HG03280 (cell line): ENCODE measurements around the gene WNT7B.

Experiments
- ATAC-seq: cut with Tn5 transposase; IDR thresholded peaks from one replicate; pipeline ENCODE4 v1.9.1; 2021; ENCODE audit warnings: mild to moderate bottlenecking, moderate library complexity; ENCODE audit not compliant: unreplicated experiment

Gene WNT7B

DNA sequence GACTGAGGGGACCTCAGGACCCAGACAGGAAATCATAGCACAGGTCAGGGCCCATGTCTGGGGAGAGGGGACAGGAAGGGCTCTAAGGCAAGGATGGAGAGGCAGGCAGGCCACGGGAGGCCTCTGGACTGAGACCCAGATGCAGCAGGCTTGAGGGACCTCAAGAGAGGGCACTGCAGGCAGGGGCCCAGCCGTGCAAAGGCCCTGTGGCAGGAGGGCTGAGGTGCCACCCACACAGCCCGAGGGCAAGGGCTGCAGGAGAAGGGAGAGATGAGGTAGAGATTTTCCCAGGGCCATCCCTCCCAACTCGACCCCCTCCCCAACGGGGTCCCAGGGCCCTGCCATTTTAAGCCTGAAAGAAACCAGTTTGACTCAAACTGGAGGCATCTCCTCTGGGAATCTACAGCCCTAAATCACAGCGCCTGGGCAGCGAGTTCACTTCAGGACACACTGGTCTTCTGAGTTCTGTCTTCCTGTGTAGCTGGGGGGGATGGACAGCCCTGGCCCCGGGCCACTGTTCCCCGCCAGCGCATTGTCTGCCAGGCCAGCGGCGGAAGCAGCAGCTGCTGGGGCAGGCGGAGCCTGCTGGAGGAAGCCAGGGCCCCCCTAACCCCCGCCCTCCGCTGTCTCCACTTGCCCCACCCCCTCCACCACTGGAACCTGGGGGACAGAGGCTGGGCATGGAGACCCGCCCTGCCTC lies 20.3 kb upstream of the WNT7B start:
- no peak for ATAC-seq

DNA sequence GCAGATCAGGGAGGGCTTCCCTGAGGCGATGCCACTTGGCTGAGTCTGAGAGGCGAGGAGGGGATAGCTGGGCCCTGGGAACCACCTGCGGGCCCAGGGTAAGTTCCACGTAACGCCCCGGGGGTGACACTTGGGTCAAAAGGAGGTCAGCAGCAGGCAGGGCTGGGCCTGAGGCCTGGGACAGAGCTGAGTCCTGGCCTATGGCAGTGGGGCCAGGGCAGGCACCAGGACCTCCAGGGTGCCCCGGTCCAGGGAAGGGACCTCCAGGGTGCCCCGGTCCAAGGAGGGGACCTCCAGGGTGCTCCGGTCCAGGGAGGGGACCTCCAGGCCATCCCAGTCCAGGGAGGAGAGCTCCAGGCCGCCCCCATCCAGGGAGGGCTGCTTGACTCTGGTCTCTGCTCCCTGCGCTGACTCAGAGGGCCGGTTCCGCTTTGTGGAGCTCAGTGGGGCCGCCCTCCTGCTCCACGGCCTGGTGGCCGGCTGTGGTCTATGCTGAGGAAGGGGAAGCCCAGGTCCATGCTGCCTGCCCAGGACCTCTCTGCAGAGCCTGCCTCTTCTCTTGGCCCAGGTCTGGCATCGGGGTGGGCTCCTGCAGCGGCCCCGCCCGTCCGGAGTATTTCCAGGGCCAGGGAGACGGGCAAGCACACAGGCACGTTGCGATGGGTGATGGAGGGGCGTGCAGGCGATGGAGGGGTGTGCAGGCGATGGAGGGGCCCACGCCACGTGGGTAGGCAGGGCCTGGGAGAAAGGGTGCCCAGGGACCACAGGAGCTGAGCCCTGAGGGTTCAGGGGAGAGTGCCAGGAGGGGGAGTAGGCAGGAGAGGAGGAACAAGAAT lies 19.5 kb upstream of the WNT7B start:
- ATAC-seq = no peak

DNA sequence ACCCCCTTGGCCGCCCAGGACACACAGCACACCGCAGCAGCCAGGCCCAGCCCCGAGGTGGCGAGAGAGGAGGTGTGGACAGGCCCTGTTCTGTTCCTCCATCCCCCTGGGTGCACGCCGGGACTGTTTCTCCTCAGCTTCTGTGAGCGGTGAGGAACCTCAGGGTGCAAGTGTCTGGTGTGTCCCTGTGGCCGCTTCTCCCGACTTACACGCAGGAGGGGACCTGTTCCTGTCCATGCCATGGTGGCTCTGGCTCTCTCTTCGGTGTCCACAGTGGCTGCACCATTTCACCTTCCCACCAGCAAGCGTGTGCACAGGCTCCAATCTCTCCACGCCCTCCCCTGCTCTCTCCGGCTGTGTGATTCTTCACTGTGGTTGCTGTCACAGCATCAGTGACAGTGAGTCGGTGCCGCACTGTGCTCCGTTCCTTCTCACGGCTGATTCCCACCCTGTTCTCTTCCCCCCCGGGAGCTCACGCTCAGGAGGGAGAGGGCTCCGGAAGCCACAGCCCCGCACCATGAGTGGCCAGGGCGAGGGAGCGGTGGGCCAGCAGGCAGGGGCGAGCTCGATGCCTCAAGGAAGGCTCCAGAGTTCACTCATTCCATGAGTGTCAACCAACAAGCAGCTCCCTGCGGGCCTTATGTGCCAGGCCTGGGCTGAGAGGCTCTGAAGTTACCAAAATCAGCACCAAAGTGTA lies 18.6 kb upstream of the WNT7B start:
- ATAC-seq = no peak

DNA sequence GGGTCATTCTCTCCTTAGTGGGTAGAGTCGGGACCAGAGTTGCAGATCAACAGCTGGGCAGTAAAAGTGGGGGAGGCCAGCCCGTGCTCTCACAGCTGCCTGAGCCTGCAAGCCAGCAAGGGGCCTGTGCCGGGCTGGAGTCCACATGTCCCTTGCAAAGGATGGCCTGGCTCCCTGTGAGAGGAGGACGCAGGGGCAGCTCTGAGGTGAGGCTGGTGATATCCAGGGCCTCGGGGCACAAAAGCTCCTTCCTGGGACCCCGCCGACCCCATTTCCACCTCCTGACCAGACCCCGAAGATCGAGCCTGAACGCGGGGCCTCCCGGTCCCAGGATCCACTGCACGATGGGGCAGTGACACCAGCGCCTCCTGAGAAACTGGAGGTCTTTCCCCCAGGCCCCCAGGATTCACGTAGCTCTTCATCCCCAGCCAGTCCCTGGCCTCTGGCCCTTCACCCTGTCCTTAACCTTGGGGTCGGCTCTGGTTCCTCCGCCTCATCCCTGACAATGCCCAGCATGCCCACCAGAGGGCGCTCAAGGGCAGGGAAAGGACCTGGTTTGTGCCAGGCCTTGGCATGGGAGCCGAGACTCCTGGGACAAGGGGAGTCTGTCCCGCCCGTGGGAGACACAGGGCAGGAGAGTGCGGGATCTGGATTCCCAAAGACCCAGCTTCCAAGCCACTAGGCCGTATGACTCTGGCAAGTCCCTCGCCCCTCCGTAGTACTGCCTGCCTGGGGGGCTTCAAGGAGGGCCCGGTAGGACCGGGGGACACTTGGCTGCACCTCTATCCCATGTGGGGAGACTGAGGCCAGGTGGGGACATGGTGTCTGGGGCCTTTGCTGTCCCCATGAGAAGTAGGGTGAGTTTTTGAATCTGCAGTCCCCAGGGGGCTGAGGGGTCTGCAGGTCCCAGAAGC lies 17.8 kb upstream of the WNT7B start:
- no peak for ATAC-seq

DNA sequence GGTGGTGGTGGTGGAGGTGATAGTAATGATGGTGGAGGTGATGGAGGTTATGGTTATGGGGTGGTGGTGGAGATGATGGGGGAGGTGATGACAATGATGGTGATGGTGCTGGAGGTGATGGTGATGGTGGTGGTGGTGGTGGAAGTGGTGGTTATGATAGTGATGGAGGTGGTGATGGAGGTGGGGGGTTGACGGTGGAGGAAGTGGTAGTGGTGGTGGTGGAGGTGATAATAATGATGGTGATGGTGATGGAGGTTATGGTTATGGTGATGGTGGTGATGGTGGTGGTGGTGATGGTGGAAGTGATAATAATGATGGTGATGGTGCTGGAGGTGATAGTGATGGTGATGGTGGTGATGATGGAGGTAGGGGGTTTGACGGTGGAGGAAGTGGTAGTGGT lies 16.9 kb upstream of the WNT7B start:
- ATAC-seq = no peak

DNA sequence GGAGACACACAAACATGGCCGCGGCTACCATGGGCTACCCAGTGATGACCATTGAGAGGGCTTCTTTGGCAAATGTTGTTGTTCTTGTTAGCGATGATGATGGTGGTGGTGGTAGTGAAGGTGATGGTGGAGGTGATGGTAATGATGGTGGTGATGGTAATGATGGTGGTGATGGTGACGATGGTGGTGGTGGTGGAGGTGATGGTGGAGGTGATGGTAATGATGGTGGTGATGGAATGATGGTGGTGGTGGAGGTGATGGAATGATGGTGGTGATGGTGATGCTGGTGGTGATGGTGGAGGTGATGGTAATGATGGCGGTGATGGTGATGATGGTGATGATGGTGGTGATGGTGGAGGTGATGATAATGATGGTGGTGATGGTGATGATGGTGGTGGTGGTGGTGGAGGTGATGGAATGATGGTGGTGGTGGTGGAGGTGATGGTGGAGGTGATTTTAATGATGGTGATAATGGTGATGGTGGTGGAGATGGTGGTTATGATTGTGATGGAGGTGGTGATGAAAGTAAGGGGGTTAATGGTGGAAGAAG lies 16.3 kb upstream of the WNT7B start:
- no peak for ATAC-seq

DNA sequence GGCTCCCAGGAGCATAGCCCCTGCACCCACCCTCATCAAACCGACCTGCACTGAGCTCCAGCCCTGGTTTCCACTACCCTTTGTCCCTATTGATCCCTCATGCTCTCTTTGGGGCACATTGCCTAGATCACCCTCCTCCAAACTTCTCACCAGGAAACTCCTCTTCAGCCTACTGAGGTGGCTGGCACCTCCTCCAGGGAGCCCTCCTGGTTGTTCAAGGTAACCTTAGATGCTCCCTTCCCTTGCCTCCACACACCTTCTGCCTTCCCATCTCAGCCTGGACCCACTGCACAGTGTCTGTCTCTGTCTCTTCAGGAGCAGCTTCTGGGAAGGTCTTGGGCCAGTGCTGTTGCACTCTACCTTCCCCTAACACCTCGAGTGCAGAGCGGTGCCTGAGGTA lies 15.8 kb upstream of the WNT7B start:
- ATAC-seq = no peak

DNA sequence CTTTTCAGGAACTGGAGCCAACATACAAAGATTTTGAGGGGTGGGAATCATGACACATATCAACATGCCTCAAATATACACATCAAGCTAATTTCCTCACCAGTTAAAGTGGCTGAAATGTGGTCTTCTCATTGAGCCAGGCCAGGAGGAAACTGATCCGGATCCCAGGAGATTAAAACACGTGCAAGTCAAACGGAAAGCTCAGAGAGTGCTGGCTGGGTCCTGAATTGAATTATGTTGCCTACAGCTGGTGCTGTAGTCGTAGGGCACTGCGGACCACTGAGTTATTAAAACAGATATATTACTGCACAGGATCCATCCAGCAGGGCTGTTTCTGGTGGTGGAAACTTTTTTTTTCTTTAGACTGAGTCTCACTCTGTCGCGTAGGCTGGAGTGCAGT lies 14.1 kb upstream of the WNT7B start:
- ATAC-seq = no peak

DNA sequence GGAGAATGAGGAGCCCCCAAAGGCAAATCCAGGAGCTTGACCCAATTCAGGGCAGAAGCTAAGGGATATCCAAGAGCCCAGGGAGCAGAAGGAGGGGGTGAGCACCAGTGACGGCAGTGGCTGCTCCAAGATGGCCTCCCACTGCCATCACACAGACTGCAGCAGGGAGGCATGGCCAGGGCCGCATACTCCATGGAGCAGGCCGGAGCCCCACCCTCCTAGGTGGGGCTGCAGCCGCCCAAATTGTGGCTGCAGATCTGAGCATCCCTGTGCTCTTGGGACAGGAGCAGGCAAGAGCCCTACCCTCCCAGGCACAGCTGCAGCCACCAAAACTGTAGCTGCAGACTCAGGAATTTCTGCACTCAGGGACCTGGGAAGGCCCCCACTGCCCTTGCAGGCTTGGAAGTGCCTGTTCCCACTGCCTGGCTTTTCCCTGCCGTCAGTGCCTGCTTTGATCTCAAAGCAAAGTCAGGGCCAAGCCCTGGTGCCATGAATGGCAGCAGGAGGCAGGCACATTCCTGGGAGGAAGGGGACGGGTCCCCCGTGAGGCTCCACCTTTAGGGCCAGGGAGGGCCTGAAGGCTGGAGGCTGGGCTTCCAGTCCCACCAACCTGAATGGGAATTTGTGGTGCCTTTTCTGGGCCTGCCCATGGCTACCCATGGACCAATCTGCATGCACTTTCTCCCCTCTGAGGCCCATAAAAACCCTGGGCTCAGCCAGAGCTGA lies 10.3 kb upstream of the WNT7B start:
- ATAC-seq = no peak

DNA sequence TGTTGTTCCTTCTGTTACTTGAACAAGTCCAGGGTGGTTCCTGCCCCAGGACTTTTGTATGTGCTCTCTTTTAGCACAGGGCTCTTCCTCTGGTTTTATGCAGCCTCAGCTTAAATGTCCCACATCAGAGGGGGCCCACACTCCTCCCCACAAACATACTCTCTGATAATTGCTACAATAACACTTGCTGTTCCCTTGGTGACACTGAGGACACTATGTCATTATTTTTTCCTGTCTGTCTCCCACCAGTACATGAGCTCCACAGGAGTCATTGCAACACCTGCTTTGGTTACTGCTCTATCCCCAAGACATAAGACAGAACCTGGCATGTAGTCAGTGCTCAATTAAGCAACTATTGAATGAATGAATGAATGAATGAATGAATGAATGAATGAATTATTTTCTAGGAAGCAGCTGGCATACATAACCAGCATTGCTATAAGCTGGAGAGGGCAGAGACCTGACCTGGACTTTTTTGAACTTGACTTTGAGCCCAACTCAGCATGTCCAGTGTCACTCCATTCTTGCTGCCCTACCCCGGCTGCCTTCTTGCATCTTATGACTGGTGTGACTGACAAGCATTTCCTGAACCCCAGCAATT lies 7.5 kb upstream of the WNT7B start:
- ATAC-seq = no peak

DNA sequence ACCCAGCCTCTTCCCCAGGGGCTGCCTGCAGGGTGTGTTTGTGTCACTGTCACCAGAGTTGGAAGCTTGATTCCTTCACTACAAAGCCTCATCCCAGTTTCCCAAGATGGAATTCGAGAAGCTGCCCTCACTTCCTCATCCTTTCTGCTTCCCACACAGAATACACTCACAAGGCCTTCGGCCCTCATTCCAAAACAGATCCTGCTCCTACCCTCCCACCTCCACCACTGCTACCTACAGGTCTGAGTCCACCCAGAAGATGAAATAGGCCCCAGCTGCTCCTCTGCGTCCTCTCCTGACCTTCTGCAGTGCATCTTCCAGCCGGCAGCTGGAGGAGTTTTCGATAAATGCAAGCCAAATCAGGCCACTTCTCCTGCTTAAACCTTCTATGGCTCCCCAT lies 6.8 kb upstream of the WNT7B start:
- no peak for ATAC-seq

DNA sequence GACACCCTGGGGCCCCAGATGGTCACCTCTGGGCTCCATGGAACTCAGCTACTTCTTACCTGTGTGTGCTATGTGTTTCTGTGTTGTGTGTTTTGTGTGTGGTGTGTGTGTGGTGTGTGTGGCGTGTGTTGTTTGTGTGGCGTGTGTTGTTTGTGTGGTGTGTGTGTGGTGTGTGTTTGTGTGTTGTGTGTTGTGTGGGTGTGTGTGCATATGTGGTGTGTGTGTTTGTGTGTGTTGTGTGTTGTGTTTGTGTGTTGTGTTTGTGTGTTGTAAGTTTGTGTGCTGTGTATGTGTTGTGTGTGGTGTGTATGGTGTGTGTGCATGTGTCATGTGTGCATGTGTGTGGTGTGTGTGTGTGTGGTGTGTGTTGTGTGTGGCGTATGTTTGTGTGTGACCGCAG lies 3.8 kb upstream of the WNT7B start:
- no peak for ATAC-seq

DNA sequence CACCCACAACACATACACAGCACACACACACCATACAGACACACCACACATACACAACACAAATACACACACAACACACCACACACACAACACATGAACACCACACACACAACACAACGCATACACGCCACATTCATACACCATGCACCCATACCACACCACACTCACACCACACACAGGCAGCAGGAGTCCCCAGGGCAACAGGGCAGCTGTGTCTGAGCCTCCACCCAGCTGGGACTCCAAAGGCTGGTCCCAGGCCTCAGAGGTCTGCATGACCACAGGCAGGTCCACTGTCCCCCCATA lies 3.3 kb upstream of the WNT7B start:
- no peak for ATAC-seq

DNA sequence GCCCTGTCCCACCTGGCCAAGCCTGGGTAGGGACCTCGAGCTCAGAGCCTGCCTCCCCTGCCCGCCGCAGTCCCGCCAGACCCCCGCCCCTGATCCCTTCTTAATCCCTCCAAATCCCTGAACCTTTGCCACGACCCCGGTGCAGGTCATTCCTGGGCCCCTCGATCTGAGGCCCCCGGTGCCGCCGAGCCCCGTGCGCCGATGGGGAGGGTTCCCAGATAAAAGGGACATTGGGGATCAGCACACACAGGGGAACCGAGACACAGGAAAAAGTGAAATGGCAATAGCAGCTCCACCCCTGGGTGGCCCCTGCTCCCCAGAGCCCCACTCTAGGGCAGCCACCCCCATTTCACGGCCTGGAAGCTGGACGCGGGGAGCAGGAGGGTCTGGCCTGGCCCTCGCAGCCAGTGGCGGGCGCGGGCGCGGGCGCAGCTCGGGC lies 1.3 kb upstream of the WNT7B start:
- ATAC-seq = no peak

DNA sequence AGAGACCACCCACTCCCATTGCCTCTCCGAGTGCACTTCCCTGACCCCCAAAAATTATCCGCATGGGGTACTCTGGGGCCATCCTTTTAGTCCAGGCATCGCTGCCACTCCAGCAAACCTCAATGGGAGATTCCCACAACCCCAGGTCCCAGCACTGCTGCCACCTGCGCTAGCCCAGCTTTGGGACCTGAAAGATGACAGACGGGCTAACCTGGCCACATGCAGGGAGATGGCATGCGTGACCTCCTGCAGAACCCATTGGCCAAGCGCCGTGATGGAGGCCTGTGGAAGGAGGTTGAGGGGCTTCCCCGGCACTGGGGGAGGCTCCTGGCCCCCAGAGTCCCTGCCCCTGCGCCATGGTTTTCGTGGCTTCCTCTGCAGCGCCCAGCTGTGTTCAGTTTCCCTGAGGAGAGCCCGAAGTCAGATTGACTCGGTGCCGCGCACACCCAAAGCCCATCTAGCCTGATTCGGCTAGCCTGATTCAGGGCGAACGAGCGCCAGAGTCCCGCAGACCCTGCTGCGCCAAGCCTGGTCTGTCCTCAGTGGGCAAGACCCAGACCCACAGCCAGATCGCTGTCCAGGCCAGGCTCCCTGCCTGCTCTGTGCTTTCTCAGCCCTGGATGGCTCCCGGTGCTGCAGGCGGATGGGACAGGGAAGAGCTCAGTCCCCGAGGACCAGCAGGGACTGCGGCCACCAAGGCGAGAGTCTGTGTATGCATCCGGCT lies 751 bp upstream of the WNT7B start:
- ATAC-seq = no peak

DNA sequence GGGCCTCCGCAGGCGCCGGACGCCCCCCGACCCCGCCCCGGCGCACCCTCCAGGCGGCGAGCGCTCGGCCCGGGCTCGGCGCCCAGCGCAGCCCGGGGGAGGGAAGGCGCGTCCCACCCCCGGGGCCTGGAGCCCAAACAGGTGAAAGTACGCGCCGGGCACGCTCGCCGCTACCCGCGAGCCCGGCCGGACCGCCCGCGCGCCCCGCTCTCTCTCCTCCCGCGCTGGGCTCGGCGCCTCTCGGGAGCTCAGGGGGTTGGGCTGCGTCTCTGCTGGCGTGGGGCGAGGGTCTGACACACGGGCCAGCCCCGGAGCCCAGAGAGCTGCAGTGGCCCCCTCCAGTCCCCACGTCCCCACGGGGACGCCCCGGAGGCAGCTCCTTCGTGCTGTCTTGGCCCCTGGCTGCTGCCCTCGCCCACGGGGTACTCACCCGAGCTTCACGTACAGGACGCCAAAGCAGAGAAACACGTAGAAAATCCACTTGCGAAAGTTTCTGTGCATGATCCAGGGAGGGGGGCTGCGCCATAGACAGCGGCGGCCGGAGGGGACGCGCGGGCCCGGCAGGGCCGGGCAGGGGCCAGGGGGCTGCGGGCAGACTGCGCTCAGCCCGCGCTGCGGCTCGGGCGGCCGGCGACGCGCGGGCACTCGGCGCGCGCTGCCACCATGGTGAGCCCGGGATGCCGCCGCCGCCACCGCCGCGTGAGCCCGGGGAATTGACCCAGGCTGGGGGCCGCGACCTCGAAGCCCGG lies 534 bp downstream of the WNT7B start:
- ATAC-seq = no peak

DNA sequence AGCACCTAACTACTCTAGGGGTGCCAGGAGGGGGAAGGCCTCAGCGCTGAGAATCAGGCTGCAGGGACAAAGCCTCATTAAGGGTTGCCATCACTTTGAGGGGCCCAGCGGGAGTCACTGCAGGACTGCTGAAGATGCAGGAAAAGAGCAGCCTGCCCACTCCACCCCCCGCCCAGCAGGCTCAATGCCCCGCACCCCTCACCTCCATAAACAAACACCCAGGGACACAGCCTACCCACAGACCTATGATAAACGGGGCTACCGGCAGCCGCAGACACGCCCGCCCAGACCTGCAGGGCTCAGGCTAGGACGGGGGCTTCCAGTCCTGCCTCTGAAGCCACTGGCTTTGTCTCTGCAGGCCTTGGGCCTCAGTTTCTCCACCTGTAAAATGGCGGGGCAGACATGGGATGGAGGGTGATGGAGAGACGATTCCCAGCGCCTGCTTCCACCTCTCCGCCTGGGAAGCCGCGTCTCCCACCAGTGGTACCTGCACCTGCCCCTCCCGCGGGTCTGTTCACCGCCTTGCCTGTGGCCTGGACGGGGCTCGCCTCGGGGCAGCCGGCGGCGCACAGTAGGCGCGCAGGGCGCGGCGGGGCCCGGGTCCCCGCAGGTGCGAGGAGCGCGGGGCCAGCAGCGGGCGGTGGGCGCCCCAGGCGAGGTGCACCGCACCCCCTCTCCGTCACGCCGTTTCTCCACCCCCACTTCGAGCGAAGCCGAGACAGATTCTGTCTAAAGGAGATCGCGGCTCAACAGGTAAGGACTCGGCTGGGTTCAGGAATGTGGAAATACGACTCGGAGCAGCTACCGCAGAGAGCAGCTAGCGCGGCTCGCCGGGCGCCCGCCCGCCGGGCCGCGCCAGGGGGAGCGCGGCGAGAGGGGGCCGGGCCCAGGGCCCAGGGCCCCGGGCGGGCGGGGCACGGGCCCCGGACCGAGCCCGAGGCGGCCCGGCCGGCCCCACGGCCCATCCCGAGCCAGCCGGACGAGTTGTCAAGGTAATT lies 1.5 kb downstream of the WNT7B start:
- no peak for ATAC-seq
